Stimulated activated naive CD8-positive, alpha-beta T cell treated with anti-CD3 and anti-CD28 coated beads, Interleukin-15, amount 100 ng/mL, for 72 hours (primary cell): ENCODE results near the gene SLC18A2.
"Not testable (repeated sequence)": the region's sequence is repeated elsewhere in the genome, so short reads cannot be mapped to it uniquely, and the experiment has no call there.

Source experiments
- ATAC-seq: fragments of 150-1000 bp; cut with Tn5 transposase; 2 replicates; pipeline ENCODE4 v1.10.0; 2021; ENCODE audit warnings: mild to moderate bottlenecking, moderate library complexity
- DNase-seq, 2 donors: peaks; one replicate each; pipeline ENCODE4 v3.0.0; 2021 to 2022
- H3K27ac Mint-ChIP-seq, 2 donors: one replicate each; pipeline ENCODE4 v1.8.0; 2022; ENCODE audit warnings: mild to moderate bottlenecking in 2 of 2, mixed read lengths in 2 of 2, moderate library complexity in 2 of 2
- H3K27me3 Mint-ChIP-seq: one replicate; pipeline ENCODE4 v1.8.0; 2022; ENCODE audit warnings: mixed read lengths
- H3K4me1 Mint-ChIP-seq: one replicate; pipeline ENCODE4 v1.8.0; 2022; ENCODE audit warnings: mild to moderate bottlenecking, mixed read lengths
- H3K4me3 Mint-ChIP-seq, 2 donors: one replicate each; pipeline ENCODE4 v1.8.0; 2022; ENCODE audit warnings: mild to moderate bottlenecking in 2 of 2, mixed read lengths in 2 of 2, moderate library complexity in 1 of 2
- H3K9me3 Mint-ChIP-seq, 2 donors: one replicate each; pipeline ENCODE4 v1.8.0; 2022; ENCODE audit warnings: mixed read lengths in 2 of 2

Gene SLC18A2

DNA sequence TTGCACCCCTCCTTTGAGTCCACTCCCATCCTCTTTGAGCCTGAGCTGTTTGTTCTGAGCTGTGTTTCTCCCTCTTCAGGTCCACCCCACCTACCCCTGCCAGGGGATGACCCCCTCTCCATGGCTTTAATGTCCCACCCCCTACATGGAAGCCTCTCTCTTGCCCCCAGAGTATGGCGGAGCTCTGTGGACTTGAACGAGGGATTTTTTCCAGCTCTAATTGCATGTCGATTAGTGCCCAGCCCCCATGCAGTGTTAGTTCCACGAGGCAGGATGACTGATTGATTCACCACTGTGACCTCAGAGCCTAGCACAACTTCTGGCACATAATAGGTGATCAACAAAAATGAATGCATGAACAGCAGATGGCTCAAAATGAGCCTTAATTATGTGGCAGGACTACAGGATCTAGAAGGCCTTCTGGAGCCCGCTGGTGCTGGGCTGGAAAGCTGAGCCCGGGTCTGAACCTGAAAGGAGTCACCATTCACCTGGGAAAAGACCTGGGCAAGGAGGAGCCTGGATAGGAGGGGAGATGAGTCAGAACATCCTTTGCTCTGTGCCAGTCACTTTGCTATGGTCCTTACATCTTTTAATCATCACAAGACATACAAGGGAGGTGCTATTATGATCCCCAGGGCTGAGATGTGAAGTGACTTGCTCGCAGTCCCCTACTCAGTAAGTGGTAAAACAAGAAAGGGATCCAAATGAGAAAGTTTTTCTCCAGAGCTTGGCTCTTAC lies 17.1 kb upstream of the SLC18A2 start:
- Mint-ChIP-seq H3K9me3 (no peaks in the 10 kb centered on the region), H3K4me3 (no peak overlapping the region), H3K4me1 (no peaks in the 10 kb centered on the region), H3K27me3 (peaks cover 40% of the 10 kb centered on the region), H3K27ac (peak overlapping the region in 1 of 2 donors; percentile 83)
- DNase-seq, result no peak
- no peak for ATAC-seq

DNA sequence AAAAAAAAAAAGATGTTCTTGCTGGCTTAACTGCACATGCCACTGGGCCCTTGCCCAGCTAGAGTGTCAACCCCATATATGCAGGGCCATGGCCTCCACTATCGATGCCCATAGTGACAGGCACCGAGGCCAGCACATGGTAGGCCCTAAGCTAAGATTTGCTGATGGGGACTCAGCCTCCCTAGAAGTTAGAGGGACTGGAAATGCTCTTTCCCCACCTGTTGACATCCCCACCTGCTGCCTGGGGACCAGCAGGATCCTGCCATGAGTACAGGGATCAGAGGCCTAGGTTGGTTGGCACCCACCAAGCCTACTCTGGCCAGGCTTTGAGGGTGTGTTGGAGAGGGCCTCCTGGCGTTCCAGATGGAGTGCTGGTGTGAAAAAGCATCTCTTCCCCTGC lies 16.0 kb upstream of the SLC18A2 start:
- Mint-ChIP-seq H3K27ac (no peak overlapping the region), H3K27me3 (peaks cover 44% of the 10 kb centered on the region), H3K4me3 (no peak overlapping the region), H3K4me1 (no peaks in the 10 kb centered on the region), H3K9me3 (no peaks in the 10 kb centered on the region)
- DNase-seq, result no peak
- no peak for ATAC-seq

DNA sequence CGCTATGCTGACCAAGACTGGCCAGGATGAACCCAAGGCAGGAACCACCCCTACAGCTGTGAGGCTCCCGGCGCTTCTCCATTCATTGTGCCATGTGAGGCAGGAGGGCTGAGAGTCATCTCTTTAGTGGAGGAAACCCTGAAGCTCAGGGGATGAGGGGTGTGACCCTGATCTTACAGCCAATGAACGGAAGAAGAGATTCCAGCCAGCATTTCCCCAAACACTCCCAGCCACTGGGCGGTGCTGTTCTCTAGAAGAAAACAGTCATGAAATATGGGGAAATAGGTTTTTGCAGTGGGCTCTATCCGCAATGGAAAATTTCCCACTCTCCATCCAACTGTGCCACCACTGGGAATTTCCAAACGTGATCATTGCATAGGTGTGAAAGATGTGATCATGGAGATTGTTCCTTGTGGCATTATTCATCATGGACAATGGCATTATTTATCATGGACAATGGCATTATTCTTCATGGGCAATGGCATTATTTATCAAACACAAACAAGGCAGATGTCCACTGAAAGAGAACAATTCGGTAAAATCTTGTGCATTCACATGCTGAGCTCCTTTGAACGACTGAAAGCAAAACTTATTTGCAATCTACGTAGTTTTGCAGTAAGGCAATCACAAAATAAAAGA lies 14.0 kb upstream of the SLC18A2 start:
- Mint-ChIP-seq H3K27me3 (peaks cover 50% of the 10 kb centered on the region), H3K27ac (no peak overlapping the region), H3K4me1 (no peaks in the 10 kb centered on the region), H3K4me3 (no peak overlapping the region), H3K9me3 (no peaks in the 10 kb centered on the region)
- ATAC-seq (no peak), DNase-seq (no peak)

DNA sequence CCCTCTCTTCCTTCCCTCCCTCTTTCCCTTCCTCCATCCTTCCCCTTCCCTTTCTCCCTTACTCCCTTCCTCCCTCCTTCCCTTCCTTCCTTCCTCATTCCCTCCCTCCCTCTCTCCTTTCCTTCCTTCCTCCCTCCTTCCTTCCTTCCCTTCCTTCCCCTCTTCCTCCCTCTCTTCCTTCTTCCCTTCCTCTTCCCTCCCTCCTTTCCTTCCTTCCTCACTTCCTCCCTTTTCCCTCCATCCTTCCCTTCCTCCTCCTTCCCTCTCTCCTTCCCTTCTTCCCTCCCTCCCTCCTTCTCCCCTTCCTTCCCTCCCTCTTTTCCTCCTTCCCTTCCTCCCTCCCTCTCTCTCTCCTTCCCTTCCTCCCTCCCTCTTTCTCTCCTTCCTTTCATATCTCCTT lies 12.7 kb upstream of the SLC18A2 start:
- no peak for DNase-seq
- H3K27me3 Mint-ChIP-seq, result peaks cover 55% of the 10 kb centered on the region
- no peaks in the 10 kb centered on the region for H3K9me3 Mint-ChIP-seq
- no peaks in the 10 kb centered on the region for H3K4me1 Mint-ChIP-seq
- H3K4me3 Mint-ChIP-seq, result no peak overlapping the region
- H3K27ac Mint-ChIP-seq, result no peak overlapping the region
- ATAC-seq, result no peak

DNA sequence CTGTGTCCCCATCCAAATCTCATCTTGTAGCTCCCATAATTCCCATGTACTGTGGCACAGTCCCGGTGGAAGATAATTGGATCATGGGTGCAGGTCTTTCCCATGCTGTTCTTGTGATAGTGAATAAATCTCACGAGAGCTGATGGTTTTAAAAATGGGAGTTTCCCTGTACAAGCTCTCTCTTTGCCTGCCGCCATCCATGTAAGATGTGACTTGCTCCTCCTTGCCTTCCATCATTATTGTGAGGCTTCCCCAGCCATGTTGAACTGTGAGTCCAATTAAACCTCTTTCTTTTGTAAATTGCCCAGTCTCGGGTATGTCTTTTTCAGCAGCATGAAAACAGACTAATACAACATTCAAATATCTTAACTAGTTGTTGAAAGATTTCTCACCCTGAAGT lies 10.8 kb upstream of the SLC18A2 start:
- not testable (repeated sequence) for DNase-seq, H3K27ac Mint-ChIP-seq, ATAC-seq, H3K4me1 Mint-ChIP-seq, H3K4me3 Mint-ChIP-seq, H3K9me3 Mint-ChIP-seq
- H3K27me3 Mint-ChIP-seq, result peaks cover 59% of the 10 kb centered on the region

DNA sequence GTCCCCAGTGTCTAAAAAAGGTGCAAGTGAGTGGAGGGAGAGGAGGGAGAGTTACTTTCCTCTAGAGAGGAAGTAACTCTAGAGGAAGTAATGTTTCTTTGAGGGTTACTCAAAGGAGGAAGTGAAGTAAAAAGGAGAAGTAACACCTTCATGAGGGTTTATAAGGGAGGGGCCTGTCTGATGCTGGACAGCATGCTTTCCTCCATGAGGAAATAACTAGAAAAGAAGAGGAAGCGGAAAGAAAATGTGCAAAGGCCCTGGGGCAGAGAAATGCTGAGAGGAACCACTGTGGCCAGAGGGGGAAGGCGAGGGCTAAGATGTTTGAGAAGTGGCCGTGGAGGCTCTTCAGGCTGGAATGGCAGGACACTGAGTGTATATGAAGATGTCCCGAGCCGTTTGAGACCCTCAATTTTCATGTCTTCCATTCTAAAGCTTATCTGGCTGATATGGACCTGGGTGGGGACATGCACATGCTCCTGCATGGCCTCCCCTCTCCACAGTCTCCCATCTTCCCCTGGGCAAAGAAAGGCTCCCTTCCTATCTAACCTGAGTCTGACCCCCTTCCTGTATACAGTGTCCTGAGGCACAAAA lies 3.4 kb upstream of the SLC18A2 start:
- H3K9me3 Mint-ChIP-seq, result no peaks in the 10 kb centered on the region
- H3K27me3 Mint-ChIP-seq, result peaks cover 51% of the 10 kb centered on the region
- H3K27ac Mint-ChIP-seq, result no peak overlapping the region
- no peaks in the 10 kb centered on the region for H3K4me1 Mint-ChIP-seq
- no peak overlapping the region for H3K4me3 Mint-ChIP-seq
- DNase-seq, result no peak
- ATAC-seq, result no peak

DNA sequence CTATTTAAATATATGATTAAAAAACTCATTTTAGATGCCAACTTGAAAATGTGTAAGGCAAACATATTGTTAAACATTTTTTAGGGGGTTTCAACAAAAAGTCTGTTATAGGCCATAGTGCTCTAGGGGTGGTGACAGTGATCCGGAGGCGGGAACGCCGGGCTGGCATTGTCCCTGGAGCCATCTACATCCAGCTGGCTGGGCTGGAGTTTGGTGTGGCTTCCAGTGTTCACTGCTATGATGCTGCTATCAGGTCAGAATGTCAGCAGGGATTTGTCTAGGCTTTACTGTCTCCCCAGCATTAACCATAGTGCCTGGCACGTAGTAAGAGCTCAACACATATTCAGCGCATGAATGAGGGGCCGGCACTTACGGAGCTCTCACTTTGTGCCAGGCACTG lies 1.9 kb upstream of the SLC18A2 start:
- DNase-seq (no peak), ATAC-seq (no peak)
- Mint-ChIP-seq H3K9me3 (no peaks in the 10 kb centered on the region), H3K4me1 (no peaks in the 10 kb centered on the region), H3K27me3 (peaks cover 61% of the 10 kb centered on the region), H3K27ac (no peak overlapping the region), H3K4me3 (no peak overlapping the region)

DNA sequence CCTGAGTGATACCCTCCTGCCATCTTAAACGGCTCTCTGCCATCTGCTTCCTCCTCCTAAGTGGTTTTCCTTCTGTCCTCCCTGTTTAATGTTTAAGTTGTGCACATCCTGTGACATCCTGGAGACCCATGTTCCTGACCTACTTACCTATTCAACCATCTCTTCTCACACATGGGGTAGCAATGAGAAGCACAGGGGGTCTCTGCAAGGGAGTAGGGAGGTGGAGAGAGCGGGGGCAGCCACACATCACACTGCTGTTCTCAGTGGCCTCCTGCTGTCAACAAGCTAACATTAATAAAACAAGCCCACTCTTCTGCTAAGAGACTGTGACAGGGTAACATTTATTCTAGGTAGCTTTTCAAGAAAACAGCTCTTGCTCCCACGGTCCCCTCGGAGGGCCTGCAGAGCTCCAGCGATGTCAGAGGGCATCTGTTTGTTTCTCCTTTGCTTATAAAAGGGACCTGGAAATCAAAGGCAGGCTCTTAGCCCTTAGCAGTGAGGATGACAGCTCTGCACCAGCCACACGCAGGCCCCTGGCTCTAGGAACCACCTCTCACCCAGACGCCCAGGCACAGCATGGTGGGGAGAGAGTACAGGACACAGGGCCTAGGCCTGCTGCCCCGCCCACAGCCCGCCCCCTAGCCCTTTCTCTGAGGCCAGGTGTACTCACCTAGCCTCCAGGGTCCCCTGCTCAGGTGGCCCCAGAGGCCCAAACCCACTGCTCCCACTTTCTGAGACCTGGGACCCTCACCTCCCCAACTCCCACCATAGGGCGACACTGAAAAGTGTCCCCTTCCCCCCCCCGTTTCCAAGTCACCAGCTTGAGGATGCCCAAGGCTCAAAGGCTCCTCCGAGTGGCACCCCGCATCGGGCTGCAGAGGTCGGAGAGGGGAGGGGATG lies 943 bp upstream of the SLC18A2 start:
- no peak for DNase-seq
- peaks cover 70% of the 10 kb centered on the region for H3K27me3 Mint-ChIP-seq
- no peaks in the 10 kb centered on the region for H3K9me3 Mint-ChIP-seq
- H3K4me3 Mint-ChIP-seq, result peak overlapping the region in 1 of 2 donors; percentile 32
- no peaks in the 10 kb centered on the region for H3K4me1 Mint-ChIP-seq
- H3K27ac Mint-ChIP-seq, result no peak overlapping the region
- no peak for ATAC-seq

DNA sequence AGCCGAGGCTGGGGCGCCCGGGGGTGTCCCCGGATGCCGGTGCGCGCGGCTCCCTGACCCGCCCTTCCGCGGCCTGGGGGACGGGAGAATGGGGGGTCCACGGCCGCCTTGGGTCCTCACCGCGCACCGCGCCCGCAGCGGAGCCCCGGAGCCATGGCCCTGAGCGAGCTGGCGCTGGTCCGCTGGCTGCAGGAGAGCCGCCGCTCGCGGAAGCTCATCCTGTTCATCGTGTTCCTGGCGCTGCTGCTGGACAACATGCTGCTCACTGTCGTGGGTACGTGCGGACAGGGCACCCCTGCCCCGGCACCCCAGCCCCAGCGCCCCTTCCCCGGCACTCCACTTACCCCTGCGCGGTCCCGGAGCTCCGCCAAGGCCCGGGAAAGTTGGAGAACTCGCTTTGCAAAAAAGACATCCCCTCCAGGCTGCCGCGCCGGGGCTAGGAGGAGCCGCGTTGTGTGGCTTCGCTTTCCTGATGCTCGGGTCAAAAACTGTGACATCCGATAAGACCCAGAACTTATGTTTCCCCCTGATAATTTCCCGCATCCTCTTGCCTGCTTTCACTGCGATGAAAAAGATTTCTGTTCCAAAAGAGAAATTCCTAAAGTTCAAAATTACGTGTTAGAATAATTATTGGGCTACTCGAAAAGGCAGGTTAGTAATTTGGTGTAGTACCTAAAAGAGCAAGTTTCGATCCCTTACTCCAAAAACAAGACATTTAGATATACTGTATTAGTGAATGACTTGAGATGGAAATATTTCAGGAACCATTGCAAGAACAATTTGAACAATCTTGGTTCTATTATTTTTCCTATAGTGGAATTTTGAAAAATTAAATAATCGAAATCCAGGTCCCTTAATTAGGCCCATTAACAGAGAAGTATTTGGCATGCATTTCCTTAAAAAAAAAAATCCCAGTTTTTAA lies 888 bp downstream of the SLC18A2 start:
- Mint-ChIP-seq H3K4me1 (no peaks in the 10 kb centered on the region), H3K4me3 (peak overlapping the region; percentile 49 to 54), H3K27me3 (peaks cover 67% of the 10 kb centered on the region), H3K27ac (no peak overlapping the region), H3K9me3 (no peaks in the 10 kb centered on the region)
- peak; percentile 52 for ATAC-seq
- no peak for DNase-seq

DNA sequence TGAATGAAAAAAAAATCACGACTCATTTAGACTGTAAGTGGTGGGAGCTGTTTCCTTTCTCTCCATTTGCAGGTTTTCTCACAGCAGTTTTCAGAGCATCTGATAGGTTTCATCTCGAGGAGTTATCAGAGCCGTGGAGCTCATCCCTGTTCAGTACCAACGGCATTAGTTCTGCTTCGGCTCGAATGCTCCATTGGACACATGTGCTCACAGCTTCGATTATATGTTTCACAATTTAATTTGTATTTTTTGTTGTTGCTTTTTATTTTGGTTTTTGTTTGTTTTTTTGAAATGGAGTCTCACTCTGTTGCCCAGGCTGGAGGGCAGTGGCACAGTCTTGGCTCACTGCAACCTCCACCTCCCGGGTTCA lies 1.5 kb downstream of the SLC18A2 start:
- peaks cover 6% of the 10 kb centered on the region for H3K4me1 Mint-ChIP-seq
- ATAC-seq, result no peak
- H3K27me3 Mint-ChIP-seq, result peaks cover 72% of the 10 kb centered on the region
- no peak for DNase-seq
- no peak overlapping the region for H3K27ac Mint-ChIP-seq
- H3K4me3 Mint-ChIP-seq, result no peak overlapping the region
- no peaks in the 10 kb centered on the region for H3K9me3 Mint-ChIP-seq

DNA sequence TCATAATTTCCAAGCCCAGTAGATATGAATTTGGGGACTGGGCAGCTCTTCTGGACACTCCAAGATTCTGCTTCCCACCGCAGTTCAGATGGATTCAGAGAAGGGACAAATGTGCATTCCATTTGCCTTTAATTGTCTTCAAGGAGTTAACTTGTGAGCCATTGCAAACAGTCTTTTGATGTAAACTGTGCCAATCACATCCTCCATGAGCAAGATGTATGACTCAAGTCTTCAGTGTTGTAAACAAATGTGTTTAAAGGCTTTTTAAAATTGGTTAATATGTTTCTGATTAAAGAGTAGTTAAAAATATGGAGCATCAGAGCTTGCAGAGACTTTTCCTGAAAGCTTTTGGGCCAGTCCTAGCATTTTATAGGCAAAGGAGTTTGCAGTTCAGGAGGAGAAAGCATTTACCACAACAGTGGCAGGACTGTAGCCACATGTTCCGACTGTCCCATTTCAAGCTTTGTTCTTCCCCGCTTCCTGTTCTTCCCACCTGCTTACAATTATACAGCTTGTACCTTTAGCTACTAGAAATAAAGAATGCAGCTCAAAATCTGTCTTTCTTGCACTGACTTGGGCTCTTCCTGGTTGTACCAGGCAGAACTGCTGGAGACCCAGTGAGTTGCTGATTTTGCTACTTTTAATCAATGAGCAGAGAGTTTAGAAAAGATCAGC lies 6.2 kb downstream of the SLC18A2 start:
- peaks cover 86% of the 10 kb centered on the region for H3K27me3 Mint-ChIP-seq
- H3K9me3 Mint-ChIP-seq, result no peaks in the 10 kb centered on the region
- DNase-seq (no peak), ATAC-seq (no peak)
- no peak overlapping the region for H3K27ac Mint-ChIP-seq
- H3K4me3 Mint-ChIP-seq, result no peak overlapping the region
- peaks cover 8% of the 10 kb centered on the region for H3K4me1 Mint-ChIP-seq

DNA sequence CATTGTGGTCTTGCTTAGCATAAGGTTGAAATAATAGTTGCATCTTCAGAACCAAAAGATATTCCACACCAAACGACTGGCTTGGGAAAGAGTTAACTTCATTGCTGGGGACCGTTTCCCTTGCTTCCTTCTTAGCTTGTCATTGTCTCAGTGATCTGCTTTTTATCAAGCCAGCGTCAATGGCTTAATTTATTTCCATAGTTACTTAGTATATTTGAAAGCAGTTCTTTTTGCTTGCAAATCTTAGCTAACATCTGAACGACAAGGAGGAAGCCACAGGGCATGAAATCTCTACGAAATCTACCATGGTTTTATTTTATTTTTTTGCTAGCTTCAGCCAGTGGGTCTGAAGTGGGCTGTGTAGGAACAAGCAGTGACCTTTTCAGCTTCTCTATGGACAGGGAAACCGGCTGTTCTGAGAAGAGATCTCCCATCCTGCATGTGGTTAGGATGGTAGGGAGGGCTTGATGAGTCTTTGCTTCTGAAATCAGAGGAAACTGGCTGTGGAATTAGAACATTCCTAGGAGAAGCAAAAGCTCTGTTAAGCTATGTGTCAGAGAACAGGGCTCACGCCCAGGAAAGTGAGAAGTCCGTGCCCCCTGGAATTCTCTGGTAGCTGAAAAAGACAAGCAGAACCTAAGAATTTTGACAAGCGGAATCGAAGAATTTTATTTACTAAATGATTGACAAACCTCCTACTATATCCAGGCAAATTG lies 8.0 kb downstream of the SLC18A2 start:
- Mint-ChIP-seq H3K9me3 (no peaks in the 10 kb centered on the region), H3K27me3 (peaks cover 68% of the 10 kb centered on the region), H3K4me1 (peaks cover 8% of the 10 kb centered on the region), H3K27ac (no peak overlapping the region), H3K4me3 (no peak overlapping the region)
- ATAC-seq (no peak), DNase-seq (no peak)

DNA sequence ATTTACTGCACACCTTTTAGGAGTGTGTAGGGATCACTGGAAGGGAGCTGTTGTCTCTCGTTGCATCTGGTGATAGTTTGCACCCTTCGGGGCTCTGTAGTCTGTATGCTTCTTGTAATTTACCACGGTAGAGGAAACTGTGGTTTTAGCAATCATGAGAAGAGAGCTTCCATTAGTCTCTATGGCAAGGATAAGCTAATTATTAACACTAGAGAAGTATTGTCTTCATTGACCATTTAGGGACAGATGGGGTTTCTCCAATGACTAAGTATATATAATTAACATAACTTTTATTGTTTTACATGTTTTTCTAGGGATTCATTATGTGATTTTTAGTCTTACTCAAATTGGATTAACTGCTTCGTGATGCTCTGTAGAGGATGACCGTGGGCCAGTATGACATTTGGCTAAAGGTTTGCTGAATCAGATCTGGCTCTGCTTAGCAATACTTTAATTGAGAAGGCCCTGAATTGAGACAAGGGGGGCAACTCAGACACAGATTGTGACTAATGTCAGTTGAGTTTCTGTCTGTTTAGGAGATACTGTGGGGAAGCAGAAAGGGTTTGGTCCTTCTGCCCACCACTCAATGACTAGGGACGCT lies 8.7 kb downstream of the SLC18A2 start:
- Mint-ChIP-seq H3K4me3 (no peak overlapping the region), H3K4me1 (peaks cover 8% of the 10 kb centered on the region), H3K9me3 (no peaks in the 10 kb centered on the region), H3K27me3 (peaks cover 61% of the 10 kb centered on the region), H3K27ac (no peak overlapping the region)
- ATAC-seq (no peak), DNase-seq (no peak)

DNA sequence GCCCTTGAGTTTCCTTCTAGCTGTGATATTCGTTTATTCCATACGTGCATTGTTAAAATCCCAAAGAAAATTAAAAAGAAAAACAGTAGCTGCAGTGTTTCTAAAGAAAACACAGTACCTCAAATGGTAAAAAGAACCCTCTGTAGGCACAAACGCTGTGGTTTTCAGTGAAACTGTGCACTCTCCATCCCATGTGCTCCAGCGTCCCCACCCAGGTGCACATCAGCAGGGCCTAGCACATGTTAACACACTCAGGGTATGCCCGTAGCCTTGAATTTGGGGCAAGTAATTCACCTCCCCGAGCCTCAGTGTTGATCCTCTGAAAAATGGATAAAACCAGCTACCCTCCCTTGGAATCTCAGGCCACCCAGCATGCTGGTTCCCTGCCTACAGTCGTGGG lies 9.5 kb downstream of the SLC18A2 start:
- Mint-ChIP-seq H3K4me3 (no peak overlapping the region), H3K27me3 (peaks cover 53% of the 10 kb centered on the region), H3K27ac (peak overlapping the region in 1 of 2 donors; percentile 54), H3K9me3 (no peaks in the 10 kb centered on the region), H3K4me1 (peaks cover 8% of the 10 kb centered on the region)
- DNase-seq (no peak), ATAC-seq (no peak)
